SK-N-SH (cell line): Measurements from ENCODE around the gene SREBF2. TPM values are rescaled to one million over a fixed set of nuclear protein-coding genes. Genes with fewer than 3 reads are reported as not detected.

Experiments
- CTCF ChIA-PET: fragments of 300-600, 350-600 bp; formaldehyde crosslinking; extraction: SDS; loops from one replicate; lab custom pipeline; 2021; lab: Yijun Ruan, JAX
- POLR2A ChIA-PET: fragments of 350-600 bp; sonication (Branson Sonifier 250); formaldehyde crosslinking; extraction: SDS; loops from one replicate; lab custom pipeline; 2020; ENCODE audit warnings: antibody characterized with exemption, inconsistent platforms; lab: Yijun Ruan, JAX
- DNase-seq: peaks from one replicate; pipeline ENCODE4 v3.0.0; 2012
- H2AFZ ChIP-seq: fragments of 200-600 bp; sonication (generic); 2 replicates; pipeline ENCODE4 v1.8.1; 2016; ENCODE audit warnings: antibody characterized with exemption, mild to moderate bottlenecking, low read depth
- H3F3A ChIP-seq: fragments of 200-600 bp; sonication (generic); replicated peaks from 2 replicates; pipeline ENCODE3; 2016; ENCODE audit warnings: antibody characterized with exemption, mild to moderate bottlenecking; ENCODE audit not compliant: insufficient read depth
- H3K27ac ChIP-seq, 2 experiments: fragments of 200-500 bp in 1 of 2; fragments of 200-600 bp in 1 of 2; sonication (Bioruptor generic) in 1 of 2; sonication (generic), shearing (Covaris generic) in 1 of 2; 2 replicates each; pipeline versions ENCODE4 v1.5.1 to v1.6.1; 2014 to 2016; ENCODE audit warnings: low read depth in 2 of 2, inconsistent platforms in 1 of 2, low read length in 1 of 2, mild to moderate bottlenecking in 1 of 2, mixed read lengths in 1 of 2
- H3K27me3 ChIP-seq: fragments of 200-600 bp; sonication (generic), shearing (Covaris generic); 2 replicates; pipeline ENCODE4 v1.6.1; 2016; ENCODE audit warnings: mixed run types; ENCODE audit not compliant: insufficient read depth
- H3K36me3 ChIP-seq, 2 experiments: fragments of 200-500 bp in 1 of 2; fragments of 200-600 bp in 1 of 2; sonication (Bioruptor generic) in 1 of 2; sonication (generic) in 1 of 2; replicated peaks in 1 of 2; 2 replicates each; pipeline versions ENCODE3 to v1.5.1; 2014 to 2016; ENCODE audit warnings: low read length in 1 of 2, mild to moderate bottlenecking in 1 of 2; ENCODE audit not compliant: insufficient read depth in 2 of 2, control insufficient read depth in 1 of 2
- H3K4me1 ChIP-seq, 2 experiments: fragments of 200-500 bp in 1 of 2; fragments of 200-600 bp in 1 of 2; sonication (Bioruptor generic) in 1 of 2; sonication (generic), shearing (Covaris generic) in 1 of 2; 2 replicates each; pipeline versions ENCODE4 v1.5.1 to v1.6.1; 2014 to 2016; ENCODE audit warnings: low read depth in 1 of 2, low read length in 1 of 2, mixed run types in 1 of 2; ENCODE audit not compliant: insufficient read depth in 2 of 2, control insufficient read depth in 1 of 2
- H3K4me2 ChIP-seq: fragments of 200-600 bp; sonication (generic), shearing (Covaris generic); 2 replicates; pipeline ENCODE4 v1.6.1; 2017; ENCODE audit warnings: mixed run types
- H3K4me3 ChIP-seq, 2 experiments: fragments of 200-500 bp in 1 of 2; fragments of 200-600 bp in 1 of 2; sonication (Bioruptor generic) in 1 of 2; sonication (generic), shearing (Covaris generic) in 1 of 2; 2 replicates each; pipeline versions ENCODE4 v1.5.1 to v1.8.1; 2014 to 2016; ENCODE audit warnings: low read depth in 2 of 2, inconsistent platforms in 1 of 2, low read length in 1 of 2, mild to moderate bottlenecking in 1 of 2, mixed read lengths in 1 of 2, moderate library complexity in 1 of 2
- H3K79me2 ChIP-seq: fragments of 200-600 bp; sonication (generic); 2 replicates; pipeline ENCODE4 v1.8.1; 2017; ENCODE audit warnings: mild to moderate bottlenecking; ENCODE audit not compliant: insufficient read depth
- H3K9ac ChIP-seq: fragments of 200-600 bp; sonication (generic); 2 replicates; pipeline ENCODE4 v1.6.1; 2017; ENCODE audit warnings: mixed run types
- H3K9me2 ChIP-seq: fragments of 200-600 bp; sonication (generic); 2 replicates; pipeline ENCODE4 v1.6.1; 2017; ENCODE audit warnings: mixed run types
- H3K9me3 ChIP-seq: fragments of 200-600 bp; sonication (generic); 2 replicates; pipeline ENCODE4 v1.6.1; 2017; ENCODE audit warnings: mixed run types, mild to moderate bottlenecking, moderate library complexity
- H4K20me1 ChIP-seq: fragments of 200-600 bp; sonication (generic); 2 replicates; pipeline ENCODE4 v1.6.1; 2017; ENCODE audit warnings: mild to moderate bottlenecking, mixed run types; ENCODE audit not compliant: insufficient read depth
- FOXJ3 ChIP-seq: sonication (generic); formaldehyde crosslinking; IDR thresholded peaks from 2 replicates; pipeline ENCODE4 v1.5.1; 2020; ENCODE audit warnings: mild to moderate bottlenecking, missing genetic modification reagents
- FOXM1 ChIP-seq: IDR thresholded peaks from 2 replicates; pipeline ENCODE4 v1.4.0; 2012; ENCODE audit warnings: low read depth, mild to moderate bottlenecking
- JUND ChIP-seq: IDR thresholded peaks from 2 replicates; pipeline ENCODE4 v1.4.0; 2012
- NFIC ChIP-seq: IDR thresholded peaks from 2 replicates; pipeline ENCODE4 v1.4.0; 2012; ENCODE audit warnings: borderline replicate concordance
- NRF1 ChIP-seq: IDR thresholded peaks from 2 replicates; pipeline ENCODE4 v1.6.1; 2012; ENCODE audit warnings: low read depth, mild to moderate bottlenecking, low read length
- REST ChIP-seq: IDR thresholded peaks from 2 replicates; pipeline ENCODE4 v1.6.1; 2012; ENCODE audit warnings: mild to moderate bottlenecking, low read depth, low read length, moderate library complexity
- RFX5 ChIP-seq: IDR thresholded peaks from 2 replicates; pipeline ENCODE4 v1.6.1; 2012; ENCODE audit warnings: mild to moderate bottlenecking, improper control_type of control experiment, low read length
- RXRA ChIP-seq: IDR thresholded peaks from 2 replicates; pipeline ENCODE4 v1.4.0; 2012; ENCODE audit warnings: low read depth, mild to moderate bottlenecking, borderline replicate concordance
- SMC3 ChIP-seq: IDR thresholded peaks from 2 replicates; pipeline ENCODE4 v1.6.1; 2012; ENCODE audit warnings: low read depth, low read length, improper control_type of control experiment
- TAF1 ChIP-seq: IDR thresholded peaks from 2 replicates; pipeline ENCODE4 v1.6.1; 2012; ENCODE audit warnings: low read depth, mild to moderate bottlenecking, low read length, moderate library complexity, borderline replicate concordance
- TEAD4 ChIP-seq: IDR thresholded peaks from 2 replicates; pipeline ENCODE4 v1.4.0; 2012; ENCODE audit warnings: mild to moderate bottlenecking, borderline replicate concordance; ENCODE audit not compliant: insufficient read depth
- USF1 ChIP-seq: IDR thresholded peaks from 2 replicates; pipeline ENCODE4 v1.4.0; 2012; ENCODE audit warnings: low read depth, borderline replicate concordance
- YY1 ChIP-seq: IDR thresholded peaks from 2 replicates; pipeline ENCODE4 v1.4.0; 2012; ENCODE audit warnings: low read depth, mild to moderate bottlenecking
- WGBS: methylation state at CpG from one replicate; pipeline ENCODE4 v1.1.6; 2017; ENCODE audit warnings: low lambda C conversion rate; 5-methylcytosine and 5-hydroxymethylcytosine counted together
- polyA plus RNA-seq, 3 experiments: library from polyadenylated mRNA; depleted of rRNA; stranded (reverse); fragments of >200 nt; gene quantifications; 2 replicates each; pipeline ENCODE4 v1.2.3, GENCODE V29; 2012
- TF ChIP-seq, protein P1 (sequence below): fragments of 150-350 bp; IDR thresholded peaks from 2 replicates; pipeline ENCODE4 v1.6.1; 2016; ENCODE audit warnings: mild to moderate bottlenecking, low read depth, low read length

The SREBF2 gene
- polyA plus RNA-seq, 1 of the 3 experiments (the other 2 are of a cell fraction): 7.5 TPM

DNA sequence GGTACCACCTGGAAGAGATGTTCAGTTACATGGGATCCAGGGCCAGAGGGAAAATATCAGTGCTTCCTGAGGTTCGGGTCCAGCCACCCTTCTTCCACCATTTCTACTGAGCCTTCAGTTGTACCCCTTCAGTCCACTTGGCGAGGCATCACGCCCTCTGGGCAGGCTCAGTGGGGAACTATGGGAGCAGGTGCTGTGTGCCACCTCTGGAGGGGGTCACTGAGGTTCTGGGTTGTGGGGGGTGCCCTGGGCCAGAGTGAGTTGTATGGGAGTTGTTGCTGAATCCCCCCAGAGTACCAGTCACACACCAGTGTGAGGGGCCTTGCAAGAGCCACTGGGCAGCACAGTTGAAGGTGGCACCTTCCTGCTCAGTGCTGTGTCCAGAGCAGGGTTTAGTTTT, 2.7 kb upstream of the SREBF2 start:
- no peak for DNase-seq
- Histone ChIP-seq H3F3A (no peaks in the 10 kb centered on the region), H3K9me2 (no peaks in the 10 kb centered on the region), H3K36me3 (no peaks in the 10 kb centered on the region), H2AFZ (no peak overlapping the region), H3K27ac (no peak overlapping the region), H3K4me1 (no peaks in the 10 kb centered on the region; a peak in 1 of 4 replicates), H3K9me3 (no peaks in the 10 kb centered on the region), H3K27me3 (no peaks in the 10 kb centered on the region), H3K4me2 (no peak overlapping the region)
- ChIA-PET CTCF (no interaction called here), POLR2A (no interaction called here)
- WGBS: 100% methylated on average over 1 of the region's 3 CpGs
- TF ChIP-seq SMC3 (no peak), USF1 (no peak), FOXM1 (no peak), YY1 (no peak), JUND (no peak), TAF1 (no peak), RXRA (no peak), RFX5 (no peak), NRF1 (no peak), FOXJ3 (no peak), TEAD4 (no peak), REST (no peak), NFIC (no peak)
- TF ChIP-seq, protein P1, sequence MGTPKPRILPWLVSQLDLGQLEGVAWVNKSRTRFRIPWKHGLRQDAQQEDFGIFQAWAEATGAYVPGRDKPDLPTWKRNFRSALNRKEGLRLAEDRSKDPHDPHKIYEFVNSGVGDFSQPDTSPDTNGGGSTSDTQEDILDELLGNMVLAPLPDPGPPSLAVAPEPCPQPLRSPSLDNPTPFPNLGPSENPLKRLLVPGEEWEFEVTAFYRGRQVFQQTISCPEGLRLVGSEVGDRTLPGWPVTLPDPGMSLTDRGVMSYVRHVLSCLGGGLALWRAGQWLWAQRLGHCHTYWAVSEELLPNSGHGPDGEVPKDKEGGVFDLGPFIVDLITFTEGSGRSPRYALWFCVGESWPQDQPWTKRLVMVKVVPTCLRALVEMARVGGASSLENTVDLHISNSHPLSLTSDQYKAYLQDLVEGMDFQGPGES: no peak
- TF ChIP-seq, all 33 proteins: peak for 0
- no peaks in the 10 kb centered on the region for H4K20me1 ChIP-seq
- no peak overlapping the region for H3K9ac ChIP-seq
- no peak overlapping the region for H3K4me3 ChIP-seq
- 0 out of 2 replicates have a peak, but pooled peaks cover 7% of the 10 kb centered on the region for H3K79me2 ChIP-seq
